HepG2 (cell line): ENCODE measurements around the gene COPE. TPM values are rescaled to one million over a fixed set of nuclear protein-coding genes. Genes with fewer than 3 reads are reported as not detected.

Experiments
- ATAC-seq: fragments of 200-7000 bp; cut with Tn5 transposase; 3 replicates; pipeline ENCODE4 v1.9.1; 2020; ENCODE audit warnings: mild to moderate bottlenecking, moderate library complexity
- BruUV-seq: library from RNA; stranded (reverse); fragments of 400-500 nt; replicated peaks from 2 replicates; lab custom pipeline; 2021; lab: Mats Ljungman, UMichigan
- CTCF ChIA-PET: fragments of 300-600 bp; formaldehyde crosslinking; extraction: SDS; loops from one replicate; lab custom pipeline; 2021; ENCODE audit warnings: low total read pairs, inconsistent platforms, low intra/inter-chr PET ratio; lab: Yijun Ruan, JAX
- POLR2A ChIA-PET: fragments of 350-600 bp; sonication (Branson Sonifier 250); formaldehyde crosslinking; loops from one replicate; lab custom pipeline; 2020; ENCODE audit warnings: antibody characterized with exemption, inconsistent platforms; lab: Yijun Ruan, JAX
- DNase-seq: peaks from one replicate; pipeline ENCODE4 v3.0.0-alpha.2; 2015; ENCODE audit warnings: low spot score
- FAIRE-seq: peaks from 3 replicates; lab custom pipeline; 2011; peaks lifted over from hg19 to GRCh38; lab: Jason Lieb, UNC
- H2AFZ ChIP-seq: one replicate; pipeline ENCODE4 v1.6.1; 2011; ENCODE audit warnings: low read length, inconsistent platforms
- H3K27ac ChIP-seq: fragments of 300-600 bp; 3 replicates; pipeline ENCODE4 v1.8.0; 2011; ENCODE audit warnings: mixed run types, mild to moderate bottlenecking, mixed read lengths, low read length, inconsistent platforms; ENCODE audit not compliant: insufficient read depth; ENCODE audit errors: extremely low read length
- H3K27me3 ChIP-seq, 2 experiments: fragments of 200-600 bp in 1 of 2; 2 replicates in 1 of 2; 3 replicates in 1 of 2; pipeline versions ENCODE4 v1.6.0 to v1.8.0; 2011; ENCODE audit warnings: low read length in 2 of 2, mild to moderate bottlenecking in 2 of 2, moderate library complexity in 2 of 2, inconsistent platforms in 1 of 2; ENCODE audit not compliant: insufficient read depth in 2 of 2, control insufficient read depth in 1 of 2
- H3K36me3 ChIP-seq, 2 experiments: fragments of 200-600 bp in 1 of 2; replicated peaks in 1 of 2; 2 replicates in 1 of 2; 3 replicates in 1 of 2; pipeline versions ENCODE4 v1.5.1 to v1.8.0; 2011; ENCODE audit warnings: low read length in 2 of 2, inconsistent platforms in 1 of 2; ENCODE audit not compliant: insufficient read depth in 2 of 2, control insufficient read depth in 1 of 2
- H3K4me1 ChIP-seq: 2 replicates; pipeline ENCODE4 v1.5.1; 2012; ENCODE audit warnings: low read length, inconsistent platforms; ENCODE audit not compliant: insufficient read depth
- H3K4me2 ChIP-seq: 2 replicates; pipeline ENCODE4 v1.6.0; 2011; ENCODE audit warnings: low read depth, low read length, inconsistent platforms
- H3K4me3 ChIP-seq, 3 experiments: fragments of 200-600 bp in 1 of 3; sonication (generic), shearing (Covaris generic) in 1 of 3; replicated peaks in 1 of 3; 2 replicates each; pipeline ENCODE4 v1.5.1; 2011 to 2016; ENCODE audit warnings: low read length in 3 of 3, inconsistent platforms in 2 of 3, low read depth in 2 of 3, mild to moderate bottlenecking in 2 of 3, control low read depth in 1 of 3, mixed read lengths in 1 of 3; ENCODE audit not compliant: insufficient read depth in 1 of 3
- H3K79me2 ChIP-seq: one replicate; pipeline ENCODE4 v1.6.1; 2011; ENCODE audit warnings: low read length, inconsistent platforms; ENCODE audit not compliant: insufficient read depth
- H3K9ac ChIP-seq: 2 replicates; pipeline ENCODE4 v1.6.0; 2011; ENCODE audit warnings: mild to moderate bottlenecking, low read depth, low read length, inconsistent platforms; ENCODE audit not compliant: insufficient read depth
- H3K9me3 ChIP-seq: 2 replicates; pipeline ENCODE4 v1.5.1; 2012; ENCODE audit warnings: mild to moderate bottlenecking, low read length
- H4K20me1 ChIP-seq: 2 replicates; pipeline ENCODE4 v1.6.0; 2011; ENCODE audit warnings: inconsistent platforms, mild to moderate bottlenecking, low read length, moderate library complexity; ENCODE audit not compliant: insufficient read depth
- ATAD3A ChIP-seq: sonication (generic); formaldehyde crosslinking; IDR thresholded peaks from 2 replicates; pipeline ENCODE4 v1.4.0; 2020; ENCODE audit warnings: missing genetic modification reagents
- DMAP1 ChIP-seq: IDR thresholded peaks from 2 replicates; pipeline ENCODE4 v1.6.1; 2016
- ETV5 ChIP-seq: IDR thresholded peaks from 2 replicates; pipeline ENCODE4 v1.6.1; 2018; ENCODE audit warnings: missing biosample characterization, missing genetic modification reagents, inconsistent platforms, borderline replicate concordance
- HNRNPLL ChIP-seq: fragments of 200-400 bp; formaldehyde crosslinking; IDR thresholded peaks from 2 replicates; pipeline ENCODE4 v1.6.1; 2017; ENCODE audit warnings: mild to moderate bottlenecking, low read depth, low read length; ENCODE audit not compliant: poor library complexity, severe bottlenecking
- IKZF4 ChIP-seq: sonication (generic); formaldehyde crosslinking; IDR thresholded peaks from 2 replicates; pipeline ENCODE4 v1.5.1; 2020; ENCODE audit warnings: borderline replicate concordance, mild to moderate bottlenecking, low read depth, missing genetic modification reagents; ENCODE audit errors: not compliant biosample characterization
- ISL2 ChIP-seq: sonication (generic); formaldehyde crosslinking; IDR thresholded peaks from 2 replicates; pipeline ENCODE4 v1.5.0; 2020; ENCODE audit warnings: missing genetic modification reagents
- JUN ChIP-seq: sonication (generic); formaldehyde crosslinking; IDR thresholded peaks from 2 replicates; pipeline ENCODE4 v1.4.0; 2020; ENCODE audit warnings: mild to moderate bottlenecking, missing genetic modification reagents
- KLF15 ChIP-seq: sonication (generic); formaldehyde crosslinking; IDR thresholded peaks from 2 replicates; pipeline ENCODE4 v1.8.1; 2023; ENCODE audit warnings: borderline replicate concordance, mild to moderate bottlenecking, inconsistent platforms, missing genetic modification reagents, mixed read lengths
- NFKB2 ChIP-seq: sonication (generic); formaldehyde crosslinking; IDR thresholded peaks from 2 replicates; pipeline ENCODE4 v1.4.0; 2020; ENCODE audit warnings: missing genetic modification reagents, borderline replicate concordance
- NR2F1 ChIP-seq, 2 experiments: fragments of 450-650 bp in 1 of 2; formaldehyde crosslinking in 1 of 2; IDR thresholded peaks; 2 replicates each; pipeline versions ENCODE4 v1.5.0 to v1.6.1; 2016 to 2020; ENCODE audit warnings: mild to moderate bottlenecking in 1 of 2, missing compliant biosample characterization in 1 of 2, missing genetic modification reagents in 1 of 2, moderate library complexity in 1 of 2
- SAFB2 ChIP-seq: sonication (generic); formaldehyde crosslinking; IDR thresholded peaks from 2 replicates; pipeline ENCODE4 v1.5.1; 2020; ENCODE audit warnings: missing genetic modification reagents, low read depth, mild to moderate bottlenecking, borderline replicate concordance
- SRSF9 ChIP-seq: fragments of 200-400 bp; formaldehyde crosslinking; IDR thresholded peaks from 2 replicates; pipeline ENCODE4 v1.6.1; 2018; ENCODE audit warnings: borderline replicate concordance, mild to moderate bottlenecking, low read depth, low read length; ENCODE audit not compliant: insufficient read depth, poor library complexity, severe bottlenecking
- SSRP1 ChIP-seq: IDR thresholded peaks from 2 replicates; pipeline ENCODE4 v1.6.1; 2016; ENCODE audit warnings: control low read depth
- STAT6 ChIP-seq: sonication (generic); formaldehyde crosslinking; IDR thresholded peaks from 2 replicates; pipeline ENCODE4 v1.4.0; 2020; ENCODE audit warnings: missing genetic modification reagents, mild to moderate bottlenecking, borderline replicate concordance
- TBX2 ChIP-seq: sonication (generic); formaldehyde crosslinking; IDR thresholded peaks from 2 replicates; pipeline ENCODE4 v1.5.0; 2020; ENCODE audit warnings: missing genetic modification reagents, mild to moderate bottlenecking, borderline replicate concordance
- ZFY ChIP-seq: sonication (generic); formaldehyde crosslinking; IDR thresholded peaks from 2 replicates; pipeline ENCODE4 v1.4.0; 2020; ENCODE audit warnings: missing genetic modification reagents
- ZNF230 ChIP-seq: sonication (generic); formaldehyde crosslinking; IDR thresholded peaks from 2 replicates; pipeline ENCODE4 v1.4.0; 2020; ENCODE audit warnings: mild to moderate bottlenecking, missing genetic modification reagents
- ZNF263 ChIP-seq: sonication (generic); formaldehyde crosslinking; IDR thresholded peaks from 2 replicates; pipeline ENCODE4 v1.4.0; 2020; ENCODE audit warnings: missing genetic modification reagents
- ZNF3 ChIP-seq: IDR thresholded peaks from 2 replicates; pipeline ENCODE4 v1.7.0; 2017; ENCODE audit warnings: inconsistent platforms
- ZNF44 ChIP-seq: sonication (generic); formaldehyde crosslinking; IDR thresholded peaks from 2 replicates; pipeline ENCODE4 v1.5.1; 2020; ENCODE audit warnings: mild to moderate bottlenecking, missing genetic modification reagents
- ZNF878 ChIP-seq: sonication (generic); formaldehyde crosslinking; IDR thresholded peaks from 2 replicates; pipeline ENCODE4 v1.8.1; 2023; ENCODE audit warnings: mild to moderate bottlenecking, missing genetic modification reagents, moderate library complexity
- ZSCAN31 ChIP-seq: sonication (generic); formaldehyde crosslinking; IDR thresholded peaks from 2 replicates; pipeline ENCODE4 v1.5.0; 2020; ENCODE audit warnings: low read depth, mild to moderate bottlenecking, missing genetic modification reagents
- WGBS: methylation state at CpG from one replicate; pipeline ENCODE4 v1.1.6; 2017; ENCODE audit warnings: low lambda C conversion rate; 5-methylcytosine and 5-hydroxymethylcytosine counted together
- in situ Hi-C: cut with HindIII; loops from 2 replicates; pipeline ENCODE4 v1.10.0; 2017; ENCODE audit warnings: low pct_unique_long_range_greater_than_20kb; ENCODE audit not compliant: extremely low pct_ligation_motif_present
- intact Hi-C: fragments of 100-400 bp; cut with micrococcal nuclease; formaldehyde crosslinking; loops from one replicate; pipeline ENCODE4 v1.10.0; 2022; ENCODE audit not compliant: unreplicated experiment
- polyA plus RNA-seq, 8 experiments: library from polyadenylated mRNA; depleted of rRNA in 3 of 8; stranded (reverse) in 7 of 8; unstranded in 1 of 8; fragments of >200 nt; fragmentation: Illumina TruSeq in 4 of 8; extraction: Trizol in 4 of 8; gene quantifications; 2 replicates each; pipeline versions ENCODE4 v1.2.1 to v1.2.3, GENCODE V29; 2011 to 2016; ENCODE audit warnings: low read depth in 4 of 8, missing spikeins in 1 of 8, mixed read lengths in 1 of 8; ENCODE audit not compliant: insufficient read depth in 1 of 8
- total RNA-seq, 5 experiments: library from RNA; depleted of rRNA; stranded (reverse); fragments of >200 nt; fragmentation: Illumina TruSeq; extraction: Trizol; gene quantifications; 2 replicates each; pipeline ENCODE4 v1.2.3, GENCODE V29; 2016; ENCODE audit warnings: low read depth in 1 of 5

COPE gene
- total and polyA plus RNA-seq, 2 of the 13 experiments (the other 11 are each of a cell fraction or from before 2014, with no cell fraction given), result 189 to 205 TPM

GRCh38 chr19:18939922-18940768 lies 21.0 kb upstream of the COPE start:
- no peak for FAIRE-seq
- peaks cover 0 to 1% of the 10 kb centered on the region in 2 experiments; a peak in 1 of 5 replicates for H3K36me3 ChIP-seq
- H3K4me1 ChIP-seq, result peaks cover 52% of the 10 kb centered on the region
- H4K20me1 ChIP-seq, result no peaks in the 10 kb centered on the region
- no peaks in the 10 kb centered on the region for H3K79me2 ChIP-seq
- peak overlapping the region; percentile 90 for H3K4me2 ChIP-seq
- H3K9ac ChIP-seq, result peak overlapping the region; percentile 74
- no peak overlapping the region for H2AFZ ChIP-seq
- ATAC-seq, result peak; percentile 17
- no peak for DNase-seq
- 42% methylated on average over 2 of the region's 47 CpGs for WGBS
- no TSS peak for BruUV-seq
- H3K27me3 ChIP-seq, result no peaks in the 10 kb centered on the region
- intact Hi-C loops, result no loop called here
- CTCF ChIA-PET, result interaction anchor here (2.7 kb wide), 1 partner anchor 47 kb away, joined by 13 read pairs; no protein-coding TSS in a partner anchor
- in situ Hi-C loops, result loop anchor here (5.0 kb wide), 1 partner anchor 47 kb away; no protein-coding TSS in a partner anchor
- POLR2A ChIA-PET, result interaction anchor here (1.5 to 2.8 kb wide), 2 partner anchors 12 to 21 kb away, joined by 4 to 17 read pairs; partner anchors contain the start of genes COPE and DDX49
- H3K27ac ChIP-seq, result no peak overlapping the region
- H3K9me3 ChIP-seq, result no peaks in the 10 kb centered on the region
- H3K4me3 ChIP-seq, result peak overlapping the region; percentile 60 to 85 (median 74)
- TF ChIP-seq DMAP1 (CRISPR knock-in tag) (no peak), SRSF9 (no peak), ZNF263 (CRISPR knock-in tag) (no peak), ZNF3 (CRISPR knock-in tag) (no peak), ZNF44 (CRISPR knock-in tag) (no peak), ZNF230 (CRISPR knock-in tag) (no peak), STAT6 (CRISPR knock-in tag) (no peak), TBX2 (CRISPR knock-in tag) (peak; percentile 28; the same call in 1 of the 2 replicates), HNRNPLL (no peak), ATAD3A (CRISPR knock-in tag) (no peak), ZNF878 (CRISPR knock-in tag) (no peak), ZFY (CRISPR knock-in tag) (no peak), IKZF4 (no peak), ZSCAN31 (CRISPR knock-in tag) (peak; percentile 14; the same call in 1 of the 2 replicates), SAFB2 (CRISPR knock-in tag) (no peak), SSRP1 (CRISPR knock-in tag) (no peak), ISL2 (no peak), NR2F1 (CRISPR knock-in tag; IDR thresholded peaks at IDR 0.05) (no peak), JUN (CRISPR knock-in tag) (no peak), KLF15 (CRISPR knock-in tag) (no peak), ETV5 (CRISPR knock-in tag) (no peak; the same call in 1 of the 2 replicates), NFKB2 (0 out of 2 replicates have a peak, but pooled peaks have one; percentile 26)
